ENCODE results near the gene RFTN1.

- TF ChIP-seq CTCF (IDR thresholded peaks at IDR 0.05) (no peak), POLR2A (IDR thresholded peaks at IDR 0.05) (no peak)
Observed at GRCh38 chr3:16328124-16328523, 185.4 kb downstream of the RFTN1 start.
